K562 (cell line): ENCODE measurements around the gene PRPF6. TPM values are rescaled to one million over a fixed set of nuclear protein-coding genes. Genes with fewer than 3 reads are reported as not detected.

Experiments used
- ATAC-seq: fragments of 200-7000 bp; cut with Tn5 transposase; 3 replicates; pipeline ENCODE4 v1.9.1; 2020; ENCODE audit warnings: moderate library complexity
- BruUV-seq: library from RNA; stranded (reverse); fragments of 400-500 nt; replicated peaks from 2 replicates; lab custom pipeline; 2021; lab: Mats Ljungman, UMichigan
- CTCF ChIA-PET: fragments of 300-600 bp; formaldehyde crosslinking; extraction: SDS; loops from one replicate; lab custom pipeline; 2021; ENCODE audit warnings: low intra/inter-chr PET ratio; lab: Yijun Ruan, JAX
- POLR2A ChIA-PET: fragments of 300-600, 350-650 bp; sonication (Branson Sonifier 250); formaldehyde crosslinking; extraction: SDS; loops from one replicate; lab custom pipeline; 2021; ENCODE audit warnings: antibody characterized with exemption, inconsistent platforms; lab: Yijun Ruan, JAX
- DNase-seq, 4 experiments: peaks; one replicate each; pipeline versions ENCODE4 v3.0.0 to v3.0.0-alpha.2; 2011 to 2018; ENCODE audit warnings: low spot score in 3 of 4, mixed read lengths in 3 of 4; ENCODE audit errors: extremely low read depth in 1 of 4
- FAIRE-seq: peaks from 2 replicates; lab custom pipeline; 2011; peaks lifted over from hg19 to GRCh38; lab: Jason Lieb, UNC
- H2AFZ ChIP-seq: 2 replicates; pipeline ENCODE4 v1.6.0; 2011; ENCODE audit warnings: low read depth, low read length, control low read depth, inconsistent platforms
- H3K27ac ChIP-seq: fragments of 200-600 bp; 3 replicates; pipeline ENCODE4 v1.8.0; 2011; ENCODE audit warnings: low read depth, mild to moderate bottlenecking, control low read depth, inconsistent platforms, low read length, moderate library complexity, mixed read lengths; ENCODE audit errors: extremely low read depth
- H3K27me3 ChIP-seq, 2 experiments: fragments of 300-600 bp in 1 of 2; 2 replicates in 1 of 2; 3 replicates in 1 of 2; pipeline versions ENCODE4 v1.6.0 to v1.8.0; 2011; ENCODE audit warnings: inconsistent platforms in 2 of 2, low read length in 2 of 2, mild to moderate bottlenecking in 1 of 2, mixed read lengths in 1 of 2, moderate library complexity in 1 of 2; ENCODE audit not compliant: control insufficient read depth in 2 of 2, insufficient read depth in 2 of 2
- H3K36me3 ChIP-seq: fragments of 300-600 bp; 3 replicates; pipeline ENCODE4 v1.8.0; 2011; ENCODE audit warnings: mild to moderate bottlenecking, low read length, inconsistent platforms; ENCODE audit not compliant: control insufficient read depth, insufficient read depth
- H3K4me1 ChIP-seq, 2 experiments: fragments of 200-600 bp in 1 of 2; replicated peaks in 1 of 2; 2 replicates in 1 of 2; 3 replicates in 1 of 2; pipeline versions ENCODE4 v1.5.1 to v1.8.0; 2011; ENCODE audit warnings: inconsistent platforms in 2 of 2, low read length in 2 of 2, mild to moderate bottlenecking in 1 of 2, mixed read lengths in 1 of 2, moderate library complexity in 1 of 2; ENCODE audit not compliant: control insufficient read depth in 2 of 2, insufficient read depth in 2 of 2
- H3K4me2 ChIP-seq: 2 replicates; pipeline ENCODE4 v1.6.1; 2011; ENCODE audit warnings: low read length, control low read depth, inconsistent platforms, mixed read lengths; ENCODE audit not compliant: insufficient read depth
- H3K4me3 ChIP-seq: fragments of 200-600 bp; sonication (generic), shearing (Covaris generic); 2 replicates; pipeline ENCODE4 v1.5.1; 2016; ENCODE audit warnings: control low read depth, inconsistent platforms
- H3K79me2 ChIP-seq: fragments of 200-600 bp; 3 replicates; pipeline ENCODE4 v1.8.0; 2011; ENCODE audit warnings: low read length, inconsistent platforms; ENCODE audit not compliant: control insufficient read depth, insufficient read depth
- H3K9ac ChIP-seq, 2 experiments: 2 replicates each; pipeline versions ENCODE4 v1.6.0 to v1.6.1; 2011; ENCODE audit warnings: low read depth in 2 of 2, low read length in 2 of 2, control low read depth in 1 of 2, inconsistent platforms in 1 of 2, mild to moderate bottlenecking in 1 of 2, mixed read lengths in 1 of 2; ENCODE audit not compliant: insufficient read depth in 1 of 2
- H3K9me1 ChIP-seq: one replicate; pipeline ENCODE4 v1.6.0; 2011; ENCODE audit warnings: inconsistent platforms, mild to moderate bottlenecking, low read length, moderate library complexity; ENCODE audit not compliant: control insufficient read depth, insufficient read depth
- H3K9me3 ChIP-seq: replicated peaks from 2 replicates; pipeline ENCODE4 v1.5.1; 2011; ENCODE audit warnings: low read depth, low read length, inconsistent platforms; ENCODE audit not compliant: control insufficient read depth, insufficient read depth
- H4K20me1 ChIP-seq: replicated peaks from 2 replicates; pipeline ENCODE4 v1.6.1; 2011; ENCODE audit warnings: low read length, inconsistent platforms, mixed read lengths; ENCODE audit not compliant: control insufficient read depth, insufficient read depth
- CEBPG ChIP-seq, 3 experiments: fragments of 200-800 bp in 1 of 3; sonication (Bioruptor generic) in 1 of 3; sonication (generic) in 1 of 3; formaldehyde crosslinking in 1 of 3; IDR thresholded peaks in 2 of 3; conservative IDR thresholded peaks in 1 of 3; 2 replicates each; pipeline versions ENCODE4 v1.6.1 to v1.8.0; 2016 to 2022; ENCODE audit warnings: missing compliant biosample characterization in 2 of 3, missing genetic modification characterization in 2 of 3, mild to moderate bottlenecking in 1 of 3, missing genetic modification reagents in 1 of 3
- CHD4 ChIP-seq: fragments of 200-600 bp; sonication (generic); IDR thresholded peaks from 3 replicates; pipeline ENCODE4 v1.6.1; 2012; ENCODE audit warnings: low read depth, mild to moderate bottlenecking, mixed read lengths, low read length, inconsistent platforms; ENCODE audit not compliant: insufficient read depth, insufficient replicate concordance, poor library complexity, severe bottlenecking
- KDM4B ChIP-seq, 2 experiments: fragments of 450-650 bp in 1 of 2; sonication (generic) in 1 of 2; IDR thresholded peaks; 2 replicates each; pipeline ENCODE4 v1.6.1; 2016 to 2017; ENCODE audit warnings: borderline replicate concordance in 2 of 2, antibody characterized with exemption in 1 of 2, low read depth in 1 of 2, mild to moderate bottlenecking in 1 of 2
- LEF1 ChIP-seq: fragments of 450-650 bp; IDR thresholded peaks from 2 replicates; pipeline ENCODE4 v1.6.1; 2016; ENCODE audit warnings: mild to moderate bottlenecking
- MAX ChIP-seq: sonication (generic); formaldehyde crosslinking; IDR thresholded peaks from 2 replicates; pipeline ENCODE4 v1.9.0; 2022; ENCODE audit warnings: mild to moderate bottlenecking, missing genetic modification reagents
- NFRKB ChIP-seq: fragments of 450-650 bp; IDR thresholded peaks from 2 replicates; pipeline ENCODE4 v1.6.1; 2016; ENCODE audit warnings: low read depth
- SMAD4 ChIP-seq: fragments of 250-450 bp; sonication (Bioruptor Pico); conservative IDR thresholded peaks from 2 replicates; pipeline ENCODE4 v1.8.0; 2021; ENCODE audit warnings: inconsistent platforms, mild to moderate bottlenecking, moderate library complexity
- TFAP4 ChIP-seq: sonication (generic); formaldehyde crosslinking; IDR thresholded peaks from 2 replicates; pipeline ENCODE4 v1.8.0; 2022; ENCODE audit warnings: missing genetic modification reagents, mild to moderate bottlenecking, moderate library complexity, borderline replicate concordance
- UBTF ChIP-seq, 2 experiments: IDR thresholded peaks; 2 replicates each; pipeline ENCODE4 v1.6.1; 2012; ENCODE audit warnings: improper control_type of control experiment in 2 of 2, low read depth in 2 of 2, low read length in 2 of 2, borderline replicate concordance in 1 of 2
- XRCC5 ChIP-seq: fragments of 200-400 bp; formaldehyde crosslinking; IDR thresholded peaks from 2 replicates; pipeline ENCODE4 v1.6.1; 2017; ENCODE audit warnings: low read depth, mild to moderate bottlenecking, low read length
- YY1 ChIP-seq, 3 experiments: IDR thresholded peaks; 2 replicates each; pipeline ENCODE4 v1.6.1; 2011; ENCODE audit warnings: low read length in 2 of 3, mild to moderate bottlenecking in 2 of 3, moderate library complexity in 2 of 3, borderline replicate concordance in 1 of 3, control low read depth in 1 of 3, low read depth in 1 of 3; ENCODE audit not compliant: insufficient read depth in 3 of 3, insufficient replicate concordance in 2 of 3, control insufficient read depth in 1 of 3, insufficient read length in 1 of 3; ENCODE audit errors: extremely low read depth in 1 of 3
- ZNF589 ChIP-seq: fragments of 200-800 bp; sonication (Bioruptor generic); IDR thresholded peaks from 2 replicates; pipeline ENCODE4 v1.6.1; 2016; ENCODE audit warnings: low read depth, missing genetic modification characterization, missing compliant biosample characterization
- WGBS: fragments of 100-300 bp; shearing (Covaris generic); methylation state at CpG from one replicate; pipeline ENCODE4 v1.1.6; 2016; ENCODE audit warnings: low coverage, mixed read lengths; ENCODE audit not compliant: insufficient coverage; ENCODE audit errors: missing lambda C conversion rate; 5-methylcytosine and 5-hydroxymethylcytosine counted together
- in situ Hi-C: fragments of 300-500 bp; cut with MboI; formaldehyde crosslinking; loops from 4 replicates; pipeline ENCODE4 v1.15.0; 2018; ENCODE audit warnings: inconsistent platforms, mixed read lengths
- intact Hi-C: fragments of 100-400 bp; cut with micrococcal nuclease; formaldehyde crosslinking; loops from 2 replicates; pipeline ENCODE4 v1.14.2; 2022
- polyA plus RNA-seq, 8 experiments: library from polyadenylated mRNA; depleted of rRNA in 4 of 8; stranded (reverse) in 5 of 8; unstranded in 3 of 8; fragments of >200 nt; fragmentation: Nextera tagmentation in 2 of 8; fragmentation: Illumina TruSeq in 1 of 8; extraction: Ambion mirVana in 2 of 8; extraction: Trizol in 1 of 8; gene quantifications; 2 replicates each; pipeline versions ENCODE4 v1.2.1 to v1.2.3, GENCODE V29; 2011 to 2014; ENCODE audit warnings: inconsistent platforms in 1 of 8, missing spikeins in 1 of 8
- total RNA-seq, 7 experiments: library from RNA; depleted of rRNA in 6 of 7; stranded (reverse); fragments of >200 nt in 6 of 7; fragmentation: Illumina TruSeq in 2 of 7; extraction: Trizol in 2 of 7; gene quantifications; 2 replicates each; pipeline versions ENCODE4 v1.2.1 to v1.2.3, GENCODE V29; 2011 to 2021; ENCODE audit warnings: low replicate concordance in 1 of 7

The PRPF6 gene
- total and polyA plus RNA-seq, 9 of the 15 experiments (the other 6 are each of a cell fraction or from before 2014, with no cell fraction given), result 4.2 to 83.2 (median 59.9) TPM

GRCh38 chr20:64049878-64050260, 68.9 kb downstream of the PRPF6 start:
- peaks cover 12% of the 10 kb centered on the region for H3K79me2 ChIP-seq
- H3K4me3 ChIP-seq, result peak overlapping the region; percentile 48
- in situ Hi-C loops (no loop called here), intact Hi-C loops (loop anchor here (5.0 kb wide), 1 partner anchor 73 kb away; the partner anchor contains the start of gene SAMD10)
- ChIA-PET POLR2A (interaction anchor here (0.6 to 2.5 kb wide), 4 partner anchors 11 to 19 kb away, joined by 3 to 14 read pairs (median 4); no protein-coding TSS in a partner anchor), CTCF (no interaction called here)
- H4K20me1 ChIP-seq, result no peaks in the 10 kb centered on the region
- DNase-seq (peak in 2 of 4 experiments; percentile 71 to 77), ATAC-seq (peak; percentile 33), FAIRE-seq (peak; percentile 58)
- H3K4me1 ChIP-seq, result peaks cover 39 to 88% of the 10 kb centered on the region in 2 experiments
- H3K9ac ChIP-seq, result peak overlapping the region; percentile 68 to 88
- BruUV-seq, result no TSS peak
- H3K27ac ChIP-seq, result peak overlapping the region; percentile 85
- no peaks in the 10 kb centered on the region for H3K9me1 ChIP-seq
- no peaks in the 10 kb centered on the region for H3K27me3 ChIP-seq
- H3K4me2 ChIP-seq, result peak overlapping the region; percentile 82
- no peaks in the 10 kb centered on the region for H3K9me3 ChIP-seq
- WGBS, result 5% methylated on average over 14 of the region's 16 CpGs
- H3K36me3 ChIP-seq, result peaks cover 12% of the 10 kb centered on the region; the same call in 1 of the 3 replicates
- H2AFZ ChIP-seq, result peak overlapping the region; percentile 92
- 0 out of 2 replicates have a peak, but pooled peaks have one; percentile 32 for TF ChIP-seq TFAP4 (CRISPR knock-in tag)
- 0 out of 2 replicates have a peak, but pooled peaks have one; percentile 10 for TF ChIP-seq CEBPG (CRISPR knock-in tag; IDR thresholded peaks at IDR 0.05)
- no peak for TF ChIP-seq CEBPG (tag; conservative IDR thresholded peaks at IDR 0.05 in 1 of 2, IDR thresholded peaks at IDR 0.05 in 1 of 2)
- TF ChIP-seq NFRKB, result 0 out of 2 replicates have a peak, but pooled peaks have one; percentile 30
- TF ChIP-seq MAX (CRISPR knock-in tag), result 0 out of 2 replicates have a peak, but pooled peaks have one; percentile 17
- 0 out of 2 replicates have a peak, but pooled peaks have one; percentile 17 for TF ChIP-seq SMAD4 (CRISPR knock-in tag)
- peak in 1 of 3 experiments; percentile 55 for TF ChIP-seq YY1 (IDR thresholded peaks at IDR 0.05; ENCODE audit: borderline replicate concordance in 1 of 3, control insufficient read depth in 1 of 3, extremely low read depth in 1 of 3, insufficient read depth in 3 of 3, insufficient read length in 1 of 3, insufficient replicate concordance in 2 of 3, low read depth in 1 of 3, low read length in 2 of 3)
- peak; percentile 20 for TF ChIP-seq CHD4
- TF ChIP-seq KDM4B (IDR thresholded peaks at IDR 0.05; ENCODE audit: borderline replicate concordance in 2 of 2, low read depth in 1 of 2), result 0 out of 4 replicates have a peak, but pooled peaks of 1 of the 2 experiments have one; percentile 25
- 0 out of 2 replicates have a peak, but pooled peaks have one; percentile 25 for TF ChIP-seq LEF1
- 0 out of 2 replicates have a peak, but pooled peaks have one; percentile 35 for TF ChIP-seq XRCC5
- peak; percentile 39; the same call in 1 of the 2 replicates for TF ChIP-seq ZNF589 (CRISPR knock-in tag)
- 0 out of 4 replicates have a peak, but pooled peaks of 1 of the 2 experiments have one; percentile 21 for TF ChIP-seq UBTF (IDR thresholded peaks at IDR 0.05; ENCODE audit: borderline replicate concordance in 1 of 2, low read depth in 2 of 2, low read length in 2 of 2)
